ENCODE data around the gene DOC2A. TPM values are rescaled to one million over a fixed set of nuclear protein-coding genes. Genes with fewer than 3 reads are reported as not detected.

The DOC2A gene
- total and polyA plus RNA-seq, 9 of the 15 experiments (the other 6 are each of a cell fraction or from before 2014, with no cell fraction given): 0.03 to 0.38 (median 0.28) TPM; not detected in 1

DNA sequence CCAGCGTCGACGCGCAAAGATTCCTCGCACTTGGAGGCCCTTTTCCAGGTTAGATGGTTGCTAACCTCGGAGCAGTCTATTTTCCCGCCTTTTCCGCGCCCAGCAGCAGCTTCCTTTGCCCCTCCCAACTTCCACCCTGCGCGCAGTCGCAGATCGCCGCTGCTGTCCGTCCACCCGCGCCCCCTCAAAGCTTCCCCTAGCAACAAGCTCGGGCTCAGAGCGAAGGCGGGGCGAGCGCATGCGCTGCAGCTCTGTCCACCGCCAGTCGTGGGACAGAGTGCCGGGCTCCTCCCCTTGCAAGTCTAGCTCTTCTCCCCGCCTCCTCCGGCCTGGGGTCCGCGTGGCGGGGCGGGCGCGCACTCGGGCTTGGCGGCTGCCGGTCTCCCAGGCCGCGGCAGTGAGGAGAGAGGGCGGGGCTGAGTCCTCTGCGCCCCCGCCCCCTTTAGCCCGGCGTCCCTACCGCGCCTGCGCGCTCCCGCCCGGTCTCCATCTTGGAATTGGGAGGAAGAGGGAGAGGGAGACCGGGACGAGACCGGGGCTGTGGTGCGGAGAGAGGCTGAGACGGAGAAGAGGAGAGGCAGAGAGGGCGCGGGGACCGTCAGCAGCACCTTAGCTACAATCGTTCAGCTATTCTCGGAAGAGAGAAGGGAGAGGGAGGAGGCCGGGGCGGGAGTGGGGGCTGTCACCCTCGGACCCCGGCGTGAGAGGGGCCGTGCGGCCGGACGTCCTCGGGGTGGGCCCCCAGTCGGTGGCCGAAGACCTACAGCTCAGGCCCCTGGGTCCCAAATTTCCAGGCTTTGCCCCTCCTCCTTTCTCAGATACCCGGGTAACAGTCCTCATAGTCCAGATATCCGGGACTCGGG is 37.2 kb downstream of the DOC2A start, which contains the start of gene TAOK2 (continued):
- peak; percentile 81 for TF ChIP-seq MXI1 (IDR thresholded peaks at IDR 0.05; ENCODE audit: low read depth, low read length)
- TF ChIP-seq, protein P1, sequence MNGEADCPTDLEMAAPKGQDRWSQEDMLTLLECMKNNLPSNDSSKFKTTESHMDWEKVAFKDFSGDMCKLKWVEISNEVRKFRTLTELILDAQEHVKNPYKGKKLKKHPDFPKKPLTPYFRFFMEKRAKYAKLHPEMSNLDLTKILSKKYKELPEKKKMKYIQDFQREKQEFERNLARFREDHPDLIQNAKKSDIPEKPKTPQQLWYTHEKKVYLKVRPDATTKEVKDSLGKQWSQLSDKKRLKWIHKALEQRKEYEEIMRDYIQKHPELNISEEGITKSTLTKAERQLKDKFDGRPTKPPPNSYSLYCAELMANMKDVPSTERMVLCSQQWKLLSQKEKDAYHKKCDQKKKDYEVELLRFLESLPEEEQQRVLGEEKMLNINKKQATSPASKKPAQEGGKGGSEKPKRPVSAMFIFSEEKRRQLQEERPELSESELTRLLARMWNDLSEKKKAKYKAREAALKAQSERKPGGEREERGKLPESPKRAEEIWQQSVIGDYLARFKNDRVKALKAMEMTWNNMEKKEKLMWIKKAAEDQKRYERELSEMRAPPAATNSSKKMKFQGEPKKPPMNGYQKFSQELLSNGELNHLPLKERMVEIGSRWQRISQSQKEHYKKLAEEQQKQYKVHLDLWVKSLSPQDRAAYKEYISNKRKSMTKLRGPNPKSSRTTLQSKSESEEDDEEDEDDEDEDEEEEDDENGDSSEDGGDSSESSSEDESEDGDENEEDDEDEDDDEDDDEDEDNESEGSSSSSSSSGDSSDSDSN (IDR thresholded peaks at IDR 0.05; ENCODE audit: borderline replicate concordance in 1 of 2, low read depth in 2 of 2, low read length in 2 of 2): 0 out of 4 replicates have a peak, but pooled peaks of 1 of the 2 experiments have one; percentile 52
- TF ChIP-seq PHF8 (IDR thresholded peaks at IDR 0.05; ENCODE audit: borderline replicate concordance, low read length): peak; percentile 87; the same call in 1 of the 2 replicates
- TF ChIP-seq, protein P2, sequence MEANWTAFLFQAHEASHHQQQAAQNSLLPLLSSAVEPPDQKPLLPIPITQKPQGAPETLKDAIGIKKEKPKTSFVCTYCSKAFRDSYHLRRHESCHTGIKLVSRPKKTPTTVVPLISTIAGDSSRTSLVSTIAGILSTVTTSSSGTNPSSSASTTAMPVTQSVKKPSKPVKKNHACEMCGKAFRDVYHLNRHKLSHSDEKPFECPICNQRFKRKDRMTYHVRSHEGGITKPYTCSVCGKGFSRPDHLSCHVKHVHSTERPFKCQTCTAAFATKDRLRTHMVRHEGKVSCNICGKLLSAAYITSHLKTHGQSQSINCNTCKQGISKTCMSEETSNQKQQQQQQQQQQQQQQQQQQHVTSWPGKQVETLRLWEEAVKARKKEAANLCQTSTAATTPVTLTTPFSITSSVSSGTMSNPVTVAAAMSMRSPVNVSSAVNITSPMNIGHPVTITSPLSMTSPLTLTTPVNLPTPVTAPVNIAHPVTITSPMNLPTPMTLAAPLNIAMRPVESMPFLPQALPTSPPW (CRISPR knock-in tag; IDR thresholded peaks at IDR 0.05): peak; percentile 94
- peak; percentile 96 for TF ChIP-seq SUPT5H (IDR thresholded peaks at IDR 0.05)
- TF ChIP-seq, protein P3, sequence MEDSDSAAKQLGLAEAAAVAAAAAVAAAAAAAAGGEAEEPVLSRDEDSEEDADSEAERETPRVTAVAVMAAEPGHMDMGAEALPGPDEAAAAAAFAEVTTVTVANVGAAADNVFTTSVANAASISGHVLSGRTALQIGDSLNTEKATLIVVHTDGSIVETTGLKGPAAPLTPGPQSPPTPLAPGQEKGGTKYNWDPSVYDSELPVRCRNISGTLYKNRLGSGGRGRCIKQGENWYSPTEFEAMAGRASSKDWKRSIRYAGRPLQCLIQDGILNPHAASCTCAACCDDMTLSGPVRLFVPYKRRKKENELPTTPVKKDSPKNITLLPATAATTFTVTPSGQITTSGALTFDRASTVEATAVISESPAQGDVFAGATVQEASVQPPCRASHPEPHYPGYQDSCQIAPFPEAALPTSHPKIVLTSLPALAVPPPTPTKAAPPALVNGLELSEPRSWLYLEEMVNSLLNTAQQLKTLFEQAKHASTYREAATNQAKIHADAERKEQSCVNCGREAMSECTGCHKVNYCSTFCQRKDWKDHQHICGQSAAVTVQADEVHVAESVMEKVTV (CRISPR knock-in tag; IDR thresholded peaks at IDR 0.05): 0 out of 2 replicates have a peak, but pooled peaks have one; percentile 10
- peak; percentile 100 for TF ChIP-seq NRF1 (conservative IDR thresholded peaks at IDR 0.05 in 1 of 2, IDR thresholded peaks at IDR 0.05 in 1 of 2)
- no peak for TF ChIP-seq ZNF224 (CRISPR knock-in tag; IDR thresholded peaks at IDR 0.05)
- TF ChIP-seq EWSR1 (IDR thresholded peaks at IDR 0.05; ENCODE audit: borderline replicate concordance, low read depth, partially characterized antibody): no peak
- TF ChIP-seq ERF (CRISPR knock-in tag; IDR thresholded peaks at IDR 0.05): peak; percentile 66; the same call in 1 of the 2 replicates
- TF ChIP-seq, protein P4, sequence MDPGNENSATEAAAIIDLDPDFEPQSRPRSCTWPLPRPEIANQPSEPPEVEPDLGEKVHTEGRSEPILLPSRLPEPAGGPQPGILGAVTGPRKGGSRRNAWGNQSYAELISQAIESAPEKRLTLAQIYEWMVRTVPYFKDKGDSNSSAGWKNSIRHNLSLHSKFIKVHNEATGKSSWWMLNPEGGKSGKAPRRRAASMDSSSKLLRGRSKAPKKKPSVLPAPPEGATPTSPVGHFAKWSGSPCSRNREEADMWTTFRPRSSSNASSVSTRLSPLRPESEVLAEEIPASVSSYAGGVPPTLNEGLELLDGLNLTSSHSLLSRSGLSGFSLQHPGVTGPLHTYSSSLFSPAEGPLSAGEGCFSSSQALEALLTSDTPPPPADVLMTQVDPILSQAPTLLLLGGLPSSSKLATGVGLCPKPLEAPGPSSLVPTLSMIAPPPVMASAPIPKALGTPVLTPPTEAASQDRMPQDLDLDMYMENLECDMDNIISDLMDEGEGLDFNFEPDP (CRISPR knock-in tag; IDR thresholded peaks at IDR 0.05): 0 out of 2 replicates have a peak, but pooled peaks have one; percentile 29
- peak; percentile 41; the same call in 1 of the 2 replicates for TF ChIP-seq KLF13 (tag; IDR thresholded peaks at IDR 0.05; ENCODE audit: borderline replicate concordance, low read depth)
- TF ChIP-seq, protein P5, sequence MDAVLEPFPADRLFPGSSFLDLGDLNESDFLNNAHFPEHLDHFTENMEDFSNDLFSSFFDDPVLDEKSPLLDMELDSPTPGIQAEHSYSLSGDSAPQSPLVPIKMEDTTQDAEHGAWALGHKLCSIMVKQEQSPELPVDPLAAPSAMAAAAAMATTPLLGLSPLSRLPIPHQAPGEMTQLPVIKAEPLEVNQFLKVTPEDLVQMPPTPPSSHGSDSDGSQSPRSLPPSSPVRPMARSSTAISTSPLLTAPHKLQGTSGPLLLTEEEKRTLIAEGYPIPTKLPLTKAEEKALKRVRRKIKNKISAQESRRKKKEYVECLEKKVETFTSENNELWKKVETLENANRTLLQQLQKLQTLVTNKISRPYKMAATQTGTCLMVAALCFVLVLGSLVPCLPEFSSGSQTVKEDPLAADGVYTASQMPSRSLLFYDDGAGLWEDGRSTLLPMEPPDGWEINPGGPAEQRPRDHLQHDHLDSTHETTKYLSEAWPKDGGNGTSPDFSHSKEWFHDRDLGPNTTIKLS (IDR thresholded peaks at IDR 0.05; ENCODE audit: borderline replicate concordance, low read depth): peak; percentile 88
- 0 out of 2 replicates have a peak, but pooled peaks have one; percentile 49 for TF ChIP-seq ZNF830 (CRISPR knock-in tag; IDR thresholded peaks at IDR 0.05)
- no peak for TF ChIP-seq ZNF766 (CRISPR knock-in tag; conservative IDR thresholded peaks at IDR 0.05)
- TF ChIP-seq POLR2B (IDR thresholded peaks at IDR 0.05; ENCODE audit: low read depth, partially characterized antibody): peak; percentile 88
- no peak for TF ChIP-seq IFI16 (CRISPR knock-in tag; IDR thresholded peaks at IDR 0.05)
